Smooth muscle cell (in vitro differentiated cells): ENCODE results near the gene TEX261. TPM values are rescaled to one million over a fixed set of nuclear protein-coding genes. Genes with fewer than 3 reads are reported as not detected.

Experiments used
- DNase-seq: peaks from one replicate; lab custom pipeline; 2025; ENCODE audit not compliant: unreplicated experiment; lab: John Stamatoyannopoulos, UW
- H2AFZ ChIP-seq: fragments of 200-600 bp; sonication (generic); 2 replicates; pipeline ENCODE4 v1.6.0; 2016; ENCODE audit warnings: antibody characterized with exemption, low read depth, mild to moderate bottlenecking
- H3F3A ChIP-seq: fragments of 200-600 bp; sonication (generic); 2 replicates; pipeline ENCODE4 v1.6.0; 2017; ENCODE audit warnings: antibody characterized with exemption, low read depth
- H3K27ac ChIP-seq: fragments of 200-600 bp; sonication (generic); 2 replicates; pipeline ENCODE4 v1.5.1; 2016; ENCODE audit warnings: low read depth, mild to moderate bottlenecking
- H3K27me3 ChIP-seq: fragments of 200-600 bp; sonication (generic); 2 replicates; pipeline ENCODE4 v1.6.1; 2016; ENCODE audit warnings: low read depth, mild to moderate bottlenecking
- H3K36me3 ChIP-seq: fragments of 200-600 bp; sonication (generic); 2 replicates; pipeline ENCODE4 v1.5.1; 2016; ENCODE audit warnings: low read depth
- H3K4me1 ChIP-seq: fragments of 200-600 bp; sonication (generic); 2 replicates; pipeline ENCODE4 v1.5.1; 2016; ENCODE audit warnings: low read depth
- H3K4me2 ChIP-seq: fragments of 200-600 bp; sonication (generic); 2 replicates; pipeline ENCODE4 v1.6.0; 2016; ENCODE audit warnings: mild to moderate bottlenecking
- H3K4me3 ChIP-seq: fragments of 200-600 bp; sonication (generic); 2 replicates; pipeline ENCODE4 v1.5.1; 2016; ENCODE audit warnings: mild to moderate bottlenecking
- H3K79me2 ChIP-seq: fragments of 200-600 bp; sonication (generic); 2 replicates; pipeline ENCODE4 v1.6.0; 2016; ENCODE audit warnings: low read depth, mild to moderate bottlenecking
- H3K9ac ChIP-seq: fragments of 200-600 bp; sonication (generic); 2 replicates; pipeline ENCODE4 v1.6.0; 2016; ENCODE audit warnings: low read depth
- H3K9me3 ChIP-seq: fragments of 200-600 bp; sonication (generic); replicated peaks from 2 replicates; pipeline ENCODE4 v1.5.1; 2016; ENCODE audit warnings: low read depth
- H4K20me1 ChIP-seq: fragments of 200-600 bp; sonication (generic); 2 replicates; pipeline ENCODE4 v1.6.0; 2016; ENCODE audit warnings: low read depth
- WGBS: methylation state at CpG from one replicate; pipeline ENCODE4 v1.1.7; 2016; ENCODE audit warnings: low lambda C conversion rate; 5-methylcytosine and 5-hydroxymethylcytosine counted together
- polyA plus RNA-seq: library from polyadenylated mRNA; unstranded; fragments of >200 nt; fragmentation: Nextera tagmentation; extraction: Ambion mirVana; gene quantifications from 2 replicates; pipeline ENCODE4 v1.2.1, GENCODE V29; 2016
- total RNA-seq: library from RNA; depleted of rRNA; stranded (reverse); fragments of >200 nt; gene quantifications from 2 replicates; pipeline ENCODE4 v1.2.3, GENCODE V29; 2014
- TF ChIP-seq, protein P1 (sequence below): fragments of 200-600 bp; sonication (generic); IDR thresholded peaks from 2 replicates; pipeline ENCODE4 v1.5.1; 2017; ENCODE audit warnings: borderline replicate concordance, mild to moderate bottlenecking, antibody characterized with exemption; ENCODE audit not compliant: insufficient read depth, poor library complexity, severe bottlenecking

Gene TEX261
- total and polyA plus RNA-seq, 2 experiments from 2014 or later: 29.3 to 35.2 TPM

DNA sequence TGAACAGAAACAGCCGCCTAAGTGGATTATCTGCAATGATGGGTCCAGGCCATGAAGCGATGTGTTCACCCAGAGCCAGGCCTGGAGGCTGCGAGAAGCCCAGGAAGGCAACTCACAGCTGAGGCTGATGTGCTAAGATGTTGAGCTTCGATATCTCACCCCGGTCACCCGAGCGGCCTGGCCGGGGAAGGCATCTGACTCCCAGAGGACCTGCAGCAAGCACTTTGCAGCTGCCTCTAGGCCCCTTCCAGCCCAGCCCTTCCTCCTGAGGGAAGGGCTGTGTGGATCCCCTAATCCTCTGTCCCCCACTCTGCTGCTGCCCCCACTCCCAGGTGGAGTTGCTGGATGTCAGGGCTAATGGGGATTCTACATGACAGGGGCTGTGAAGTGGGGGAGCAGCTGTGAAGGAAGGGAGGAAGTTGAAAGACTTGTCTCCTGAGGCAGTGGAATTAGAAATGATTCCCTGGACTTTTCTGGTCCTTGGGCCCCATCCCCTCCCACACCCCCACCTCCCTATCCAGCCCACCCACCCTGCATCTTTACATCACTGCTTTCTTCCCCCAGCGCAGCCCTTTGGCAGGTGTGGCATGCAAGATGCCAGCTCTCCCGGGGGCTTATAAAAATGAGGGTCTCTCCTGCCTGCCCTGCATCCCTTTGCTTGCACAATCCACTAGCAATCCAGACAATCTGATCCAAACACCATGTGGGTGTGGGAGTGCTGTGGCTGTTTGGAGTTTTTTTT, 54.7 kb downstream of the TEX261 start:
- no peaks in the 10 kb centered on the region for H4K20me1 ChIP-seq
- no peak overlapping the region for H2AFZ ChIP-seq
- H3K4me1 ChIP-seq: peaks cover 36% of the 10 kb centered on the region
- H3K9ac ChIP-seq: no peak overlapping the region
- no peak overlapping the region for H3K4me3 ChIP-seq
- H3K4me2 ChIP-seq: no peak overlapping the region
- TF ChIP-seq, protein P1, sequence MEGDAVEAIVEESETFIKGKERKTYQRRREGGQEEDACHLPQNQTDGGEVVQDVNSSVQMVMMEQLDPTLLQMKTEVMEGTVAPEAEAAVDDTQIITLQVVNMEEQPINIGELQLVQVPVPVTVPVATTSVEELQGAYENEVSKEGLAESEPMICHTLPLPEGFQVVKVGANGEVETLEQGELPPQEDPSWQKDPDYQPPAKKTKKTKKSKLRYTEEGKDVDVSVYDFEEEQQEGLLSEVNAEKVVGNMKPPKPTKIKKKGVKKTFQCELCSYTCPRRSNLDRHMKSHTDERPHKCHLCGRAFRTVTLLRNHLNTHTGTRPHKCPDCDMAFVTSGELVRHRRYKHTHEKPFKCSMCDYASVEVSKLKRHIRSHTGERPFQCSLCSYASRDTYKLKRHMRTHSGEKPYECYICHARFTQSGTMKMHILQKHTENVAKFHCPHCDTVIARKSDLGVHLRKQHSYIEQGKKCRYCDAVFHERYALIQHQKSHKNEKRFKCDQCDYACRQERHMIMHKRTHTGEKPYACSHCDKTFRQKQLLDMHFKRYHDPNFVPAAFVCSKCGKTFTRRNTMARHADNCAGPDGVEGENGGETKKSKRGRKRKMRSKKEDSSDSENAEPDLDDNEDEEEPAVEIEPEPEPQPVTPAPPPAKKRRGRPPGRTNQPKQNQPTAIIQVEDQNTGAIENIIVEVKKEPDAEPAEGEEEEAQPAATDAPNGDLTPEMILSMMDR: no peak
- no peaks in the 10 kb centered on the region for H3K36me3 ChIP-seq
- WGBS: 88% methylated on average over 10 of the region's 10 CpGs
- H3F3A ChIP-seq: no peaks in the 10 kb centered on the region
- no peak overlapping the region for H3K27ac ChIP-seq
- H3K79me2 ChIP-seq: no peaks in the 10 kb centered on the region
- no peak for DNase-seq
- H3K9me3 ChIP-seq: no peaks in the 10 kb centered on the region
- peaks cover 34% of the 10 kb centered on the region for H3K27me3 ChIP-seq

DNA sequence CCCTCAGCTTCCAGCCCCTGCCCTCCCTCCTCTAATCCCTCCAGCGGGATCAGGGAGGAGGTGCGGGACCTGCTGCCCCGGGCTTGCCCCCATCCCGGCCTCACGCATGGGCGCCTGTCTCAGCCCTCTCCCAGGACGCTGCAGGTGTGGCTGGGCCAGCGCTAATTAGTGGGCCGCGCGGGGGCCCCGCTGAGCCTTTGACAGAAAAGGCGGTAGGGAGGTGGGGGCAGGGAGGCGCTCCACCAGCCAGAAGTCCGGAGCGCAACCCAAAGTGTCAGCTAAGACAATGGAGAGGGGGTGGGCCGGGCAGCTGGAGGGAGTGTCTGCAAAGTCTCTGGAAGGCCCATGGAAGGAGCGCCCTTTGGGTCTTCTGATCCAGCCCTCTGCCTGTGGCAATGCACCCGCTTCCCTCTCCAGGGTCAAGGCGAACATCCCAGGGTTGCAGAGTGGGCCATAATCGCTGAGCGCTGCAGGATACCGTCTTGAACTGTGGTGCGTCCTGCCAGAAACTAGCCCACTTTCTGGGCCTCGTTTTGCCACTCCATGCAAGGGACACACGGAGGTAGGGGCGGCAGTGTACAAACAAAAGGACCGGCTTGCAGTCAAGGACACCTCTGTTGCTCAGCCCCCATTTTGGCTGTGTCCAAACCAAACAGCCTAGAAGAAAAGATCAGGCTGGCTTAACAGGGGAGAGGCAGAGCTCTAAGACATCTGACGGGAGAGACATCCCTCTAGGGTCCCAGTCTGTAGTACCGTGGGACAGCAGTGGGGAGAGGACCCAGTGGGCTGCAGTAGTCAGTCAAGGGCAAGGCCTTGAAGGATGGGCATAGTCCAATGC, 55.5 kb downstream of the TEX261 start:
- Histone ChIP-seq H3K4me1 (peaks cover 36% of the 10 kb centered on the region), H3K27me3 (peaks cover 33% of the 10 kb centered on the region), H3F3A (no peaks in the 10 kb centered on the region), H3K9me3 (no peaks in the 10 kb centered on the region), H3K79me2 (no peaks in the 10 kb centered on the region), H3K9ac (no peak overlapping the region), H2AFZ (no peak overlapping the region), H3K36me3 (no peaks in the 10 kb centered on the region), H3K4me3 (no peak overlapping the region), H4K20me1 (no peaks in the 10 kb centered on the region), H3K27ac (no peak overlapping the region), H3K4me2 (no peak overlapping the region)
- DNase-seq: no peak
- TF ChIP-seq, protein P1: no peak
- WGBS: 32% methylated on average over 29 of the region's 30 CpGs

DNA sequence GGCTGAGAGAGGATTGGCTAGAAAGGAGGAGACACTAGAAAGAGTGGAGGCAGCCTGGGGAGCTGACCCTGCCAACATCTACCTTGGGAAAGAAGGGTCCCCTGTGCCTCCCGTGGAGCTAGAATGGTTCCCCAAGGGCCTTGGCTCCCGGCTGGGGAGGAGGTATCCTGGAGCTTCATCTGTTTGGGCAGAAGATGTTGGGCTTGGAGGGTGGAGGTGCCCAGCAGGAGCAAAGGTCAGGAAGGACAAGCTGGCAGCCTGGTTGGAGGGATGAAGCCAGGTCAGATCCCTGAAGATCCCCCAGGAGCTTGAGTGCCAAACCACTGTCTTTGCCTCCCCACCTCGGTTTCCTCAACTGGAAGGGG, 56.1 kb downstream of the TEX261 start:
- H3K4me2 ChIP-seq: no peak overlapping the region
- H3K4me3 ChIP-seq: no peak overlapping the region
- peaks cover 33% of the 10 kb centered on the region for H3K27me3 ChIP-seq
- no peaks in the 10 kb centered on the region for H3K36me3 ChIP-seq
- WGBS: 47% methylated on average over 3 of the region's 3 CpGs
- H3K27ac ChIP-seq: no peak overlapping the region
- H3F3A ChIP-seq: no peaks in the 10 kb centered on the region
- H3K9me3 ChIP-seq: no peaks in the 10 kb centered on the region
- peaks cover 36% of the 10 kb centered on the region for H3K4me1 ChIP-seq
- TF ChIP-seq, protein P1: no peak
- no peak overlapping the region for H2AFZ ChIP-seq
- no peak for DNase-seq
- H3K79me2 ChIP-seq: no peaks in the 10 kb centered on the region
- no peaks in the 10 kb centered on the region for H4K20me1 ChIP-seq
- no peak overlapping the region for H3K9ac ChIP-seq
